ENCODE data around the gene ZMAT1.

The ZMAT1 gene

DNA sequence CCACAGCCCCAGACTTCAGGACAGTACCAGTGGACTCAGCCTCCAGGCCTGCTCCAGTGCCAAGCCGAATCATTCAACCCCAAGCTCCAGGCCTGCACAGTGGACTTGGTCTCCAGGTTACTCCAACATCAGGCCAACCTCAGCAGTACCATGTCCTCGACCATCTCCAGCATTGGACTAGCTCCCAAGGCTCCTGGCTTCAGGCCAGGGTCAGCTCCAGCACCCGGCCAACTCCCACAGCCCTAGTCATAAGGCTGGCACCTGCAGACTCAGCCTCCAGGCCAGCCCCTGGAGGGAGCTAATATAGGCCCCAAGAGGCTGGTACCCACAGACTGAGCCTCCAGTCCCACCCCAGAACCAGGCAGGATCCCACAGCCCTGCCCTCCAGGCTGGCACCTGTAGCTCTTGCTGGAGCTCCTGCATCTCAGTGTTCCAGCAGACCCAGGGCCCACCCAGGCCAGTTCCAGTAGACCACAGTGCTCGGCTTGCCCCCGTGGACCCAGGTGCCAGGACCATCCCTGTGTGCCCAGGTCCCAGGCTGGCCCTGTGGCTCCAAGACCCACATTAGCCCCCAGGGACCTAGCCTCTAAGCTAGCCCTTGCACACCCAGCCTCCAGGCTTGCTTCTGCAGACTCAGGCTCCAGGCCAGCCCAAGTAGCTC is 25.6 kb downstream of the ZMAT1 start:
- TF ChIP-seq, protein P1, sequence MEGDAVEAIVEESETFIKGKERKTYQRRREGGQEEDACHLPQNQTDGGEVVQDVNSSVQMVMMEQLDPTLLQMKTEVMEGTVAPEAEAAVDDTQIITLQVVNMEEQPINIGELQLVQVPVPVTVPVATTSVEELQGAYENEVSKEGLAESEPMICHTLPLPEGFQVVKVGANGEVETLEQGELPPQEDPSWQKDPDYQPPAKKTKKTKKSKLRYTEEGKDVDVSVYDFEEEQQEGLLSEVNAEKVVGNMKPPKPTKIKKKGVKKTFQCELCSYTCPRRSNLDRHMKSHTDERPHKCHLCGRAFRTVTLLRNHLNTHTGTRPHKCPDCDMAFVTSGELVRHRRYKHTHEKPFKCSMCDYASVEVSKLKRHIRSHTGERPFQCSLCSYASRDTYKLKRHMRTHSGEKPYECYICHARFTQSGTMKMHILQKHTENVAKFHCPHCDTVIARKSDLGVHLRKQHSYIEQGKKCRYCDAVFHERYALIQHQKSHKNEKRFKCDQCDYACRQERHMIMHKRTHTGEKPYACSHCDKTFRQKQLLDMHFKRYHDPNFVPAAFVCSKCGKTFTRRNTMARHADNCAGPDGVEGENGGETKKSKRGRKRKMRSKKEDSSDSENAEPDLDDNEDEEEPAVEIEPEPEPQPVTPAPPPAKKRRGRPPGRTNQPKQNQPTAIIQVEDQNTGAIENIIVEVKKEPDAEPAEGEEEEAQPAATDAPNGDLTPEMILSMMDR (IDR thresholded peaks at IDR 0.05; ENCODE audit: insufficient read depth, low read length, missing control alignments) = no peak
- ChIA-PET POLR2A (no interaction called here), CTCF (no interaction called here)
- no peak for DNase-seq (ENCODE audit: low read depth, low spot score)
- no peak overlapping the region for H3K4me3 ChIP-seq (ENCODE audit: low read depth, low read length)

DNA sequence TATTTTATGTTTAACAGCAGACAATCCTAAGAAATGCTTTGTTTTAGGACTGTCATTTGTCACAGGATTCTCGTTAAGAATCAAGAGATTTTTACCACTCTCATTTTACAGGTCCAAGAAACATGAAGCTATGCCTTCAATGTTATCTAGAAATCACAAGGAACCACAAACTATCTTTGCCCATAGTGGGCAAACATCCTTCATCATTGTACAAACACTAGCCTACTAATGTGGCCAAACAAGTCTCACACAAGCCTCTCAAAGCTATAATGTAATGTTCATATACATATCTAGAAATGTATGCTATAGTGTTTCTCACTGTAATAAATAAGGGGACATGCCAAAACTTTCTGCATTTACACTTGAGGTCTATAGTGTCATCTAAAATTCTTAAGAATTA is 26.8 kb downstream of the ZMAT1 start:
- CTCF ChIA-PET = no interaction called here
- H3K4me3 ChIP-seq (ENCODE audit: low read depth, low read length) = no peak overlapping the region
- no peak for DNase-seq (ENCODE audit: low read depth, low spot score)
- POLR2A ChIA-PET = no interaction called here
- TF ChIP-seq, protein P1 (IDR thresholded peaks at IDR 0.05; ENCODE audit: insufficient read depth, low read length, missing control alignments) = no peak
